Gastrocnemius medialis (tissue), 4 donors: ENCODE results near the gene UPK1A.

Source experiments
- CTCF ChIP-seq, 5 experiments: fragments of 450-650 bp in 3 of 5; fragments of 200-600 bp in 2 of 5; sonication (generic) in 2 of 5; IDR thresholded peaks in 4 of 5; conservative IDR thresholded peaks in 1 of 5; 1 replicate in 4 of 5; 2 replicates in 1 of 5; pipeline ENCODE4 v1.5.1; 2016 to 2019; ENCODE audit warnings: antibody characterized with exemption in 5 of 5, mild to moderate bottlenecking in 3 of 5, moderate library complexity in 3 of 5
- POLR2A ChIP-seq, 2 donors: fragments of 450-650 bp; IDR thresholded peaks; one replicate each; pipeline ENCODE4 v1.6.1; 2017; ENCODE audit warnings: antibody characterized with exemption in 2 of 2, mild to moderate bottlenecking in 2 of 2, moderate library complexity in 2 of 2

GRCh38 chr19:35695895-35696422, 29.6 kb downstream of the UPK1A start:
- TF ChIP-seq CTCF (IDR thresholded peaks at IDR 0.05 in 4 of 5, conservative IDR thresholded peaks at IDR 0.05 in 1 of 5) (no peak), POLR2A (IDR thresholded peaks at IDR 0.05) (no peak)
